Activated CD8-positive, alpha-beta T cell treated with anti-CD3 and anti-CD28 coated beads for 36 hours (primary cell): ENCODE results near the gene GADD45B. TPM values are rescaled to one million over a fixed set of nuclear protein-coding genes. Genes with fewer than 3 reads are reported as not detected.

ENCODE experiments used
- ATAC-seq: fragments of 200-7000 bp; cut with Tn5 transposase; one replicate; pipeline ENCODE4 v1.10.0; 2021; ENCODE audit warnings: mild to moderate bottlenecking, moderate library complexity
- CTCF ChIA-PET: fragments of 350-600 bp; sonication (Branson Sonifier 250); formaldehyde crosslinking; loops from one replicate; lab custom pipeline; 2021; ENCODE audit warnings: antibody characterized with exemption; lab: Charles Lee
- POLR2A ChIA-PET: fragments of 350-600 bp; sonication (Branson Sonifier 250); formaldehyde crosslinking; loops from one replicate; lab custom pipeline; 2021; ENCODE audit warnings: antibody characterized with exemption; lab: Charles Lee
- DNase-seq: peaks from one replicate; pipeline ENCODE4 v3.0.0-alpha.2; 2020
- H3K27ac Mint-ChIP-seq: one replicate; pipeline ENCODE4 v1.8.0; 2021; ENCODE audit warnings: mild to moderate bottlenecking, mixed read lengths
- H3K27me3 Mint-ChIP-seq: one replicate; pipeline ENCODE4 v1.8.0; 2021; ENCODE audit warnings: mixed read lengths
- H3K36me3 Mint-ChIP-seq: one replicate; pipeline ENCODE4 v1.8.0; 2021; ENCODE audit warnings: low read depth, mixed read lengths
- H3K4me1 Mint-ChIP-seq: one replicate; pipeline ENCODE4 v1.8.0; 2021; ENCODE audit warnings: low read depth, mixed read lengths
- H3K4me3 Mint-ChIP-seq: one replicate; pipeline ENCODE4 v1.8.0; 2021; ENCODE audit warnings: mild to moderate bottlenecking, moderate library complexity, mixed read lengths
- H3K9me3 Mint-ChIP-seq: one replicate; pipeline ENCODE4 v1.8.0; 2021; ENCODE audit warnings: mixed read lengths
- intact Hi-C: fragments of 100-400 bp; cut with micrococcal nuclease; formaldehyde crosslinking; loops from one replicate; pipeline ENCODE4 v1.10.0; 2022
- total RNA-seq, 2 experiments: library from RNA; stranded (reverse); gene quantifications; one replicate each; pipeline ENCODE4 v1.2.3, GENCODE V29; 2021
- TF ChIP-seq, protein P1 (sequence below): fragments of 200-600 bp; IDR thresholded peaks from one replicate; pipeline ENCODE4 v1.8.0; 2022; ENCODE audit warnings: antibody characterized with exemption, mild to moderate bottlenecking

GADD45B gene
- total RNA-seq, 2 experiments from 2014 or later: 98.3 to 102 TPM

DNA sequence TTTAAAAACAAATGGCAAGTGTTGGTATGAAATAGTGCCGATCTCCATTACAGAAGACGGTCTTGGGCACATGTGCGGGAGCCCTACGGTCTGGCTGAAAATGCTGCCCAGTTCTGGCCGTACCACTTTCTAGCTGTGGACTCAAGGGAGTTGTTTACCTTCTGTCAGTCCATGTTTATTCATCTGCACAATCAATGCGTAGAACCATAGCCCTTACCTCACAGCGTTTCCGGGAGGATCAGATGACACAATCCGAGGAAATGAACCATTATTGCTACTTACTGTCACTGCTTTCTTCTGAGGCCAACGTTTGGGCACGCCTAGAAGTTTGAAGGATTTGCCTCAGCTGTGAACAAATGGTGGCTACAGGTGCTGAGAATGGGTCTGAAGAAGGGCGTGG lies 31.2 kb downstream of the GADD45B start:
- H3K4me3 Mint-ChIP-seq: no peak overlapping the region

DNA sequence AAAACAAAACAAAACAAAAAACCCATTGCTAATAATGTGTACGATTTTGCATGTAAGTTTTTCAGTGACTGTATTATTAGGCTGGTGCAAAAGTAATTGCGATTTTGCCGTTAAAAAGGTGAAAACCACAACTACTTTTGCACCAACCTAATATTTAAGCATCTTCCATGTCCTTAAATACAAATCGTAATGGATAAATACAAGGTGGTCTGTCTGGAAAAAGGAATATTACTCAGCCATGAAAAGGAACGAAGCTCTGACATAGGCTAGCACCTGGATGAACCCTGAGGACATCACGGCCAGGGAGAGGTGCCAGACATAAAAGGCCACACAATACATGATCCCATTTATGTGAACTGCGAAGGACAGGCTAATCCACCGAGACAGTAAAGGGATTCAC lies 33.2 kb downstream of the GADD45B start:
- Mint-ChIP-seq H3K4me1 (peaks cover 13% of the 10 kb centered on the region), H3K9me3 (no peaks in the 10 kb centered on the region), H3K36me3 (no peaks in the 10 kb centered on the region), H3K27ac (no peak overlapping the region), H3K4me3 (no peak overlapping the region), H3K27me3 (peaks cover 2% of the 10 kb centered on the region)
- intact Hi-C loops: no loop called here
- POLR2A ChIA-PET: interaction anchor here (1.1 kb wide), 1 partner anchor 33 kb away, joined by 4 read pairs; the partner anchor contains the start of gene GADD45B
- DNase-seq: no peak
- TF ChIP-seq, protein P1, sequence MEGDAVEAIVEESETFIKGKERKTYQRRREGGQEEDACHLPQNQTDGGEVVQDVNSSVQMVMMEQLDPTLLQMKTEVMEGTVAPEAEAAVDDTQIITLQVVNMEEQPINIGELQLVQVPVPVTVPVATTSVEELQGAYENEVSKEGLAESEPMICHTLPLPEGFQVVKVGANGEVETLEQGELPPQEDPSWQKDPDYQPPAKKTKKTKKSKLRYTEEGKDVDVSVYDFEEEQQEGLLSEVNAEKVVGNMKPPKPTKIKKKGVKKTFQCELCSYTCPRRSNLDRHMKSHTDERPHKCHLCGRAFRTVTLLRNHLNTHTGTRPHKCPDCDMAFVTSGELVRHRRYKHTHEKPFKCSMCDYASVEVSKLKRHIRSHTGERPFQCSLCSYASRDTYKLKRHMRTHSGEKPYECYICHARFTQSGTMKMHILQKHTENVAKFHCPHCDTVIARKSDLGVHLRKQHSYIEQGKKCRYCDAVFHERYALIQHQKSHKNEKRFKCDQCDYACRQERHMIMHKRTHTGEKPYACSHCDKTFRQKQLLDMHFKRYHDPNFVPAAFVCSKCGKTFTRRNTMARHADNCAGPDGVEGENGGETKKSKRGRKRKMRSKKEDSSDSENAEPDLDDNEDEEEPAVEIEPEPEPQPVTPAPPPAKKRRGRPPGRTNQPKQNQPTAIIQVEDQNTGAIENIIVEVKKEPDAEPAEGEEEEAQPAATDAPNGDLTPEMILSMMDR: no peak
- ATAC-seq: no peak
- CTCF ChIA-PET: no interaction called here

More for the DNA sequence above, 31.2 kb downstream of the GADD45B start:
- peaks cover 27% of the 10 kb centered on the region for H3K4me1 Mint-ChIP-seq
- no peaks in the 10 kb centered on the region for H3K9me3 Mint-ChIP-seq
- intact Hi-C loops: no loop called here
- DNase-seq (peak; percentile 50), ATAC-seq (peak; percentile 22)
- peaks cover 2% of the 10 kb centered on the region for H3K27me3 Mint-ChIP-seq
- CTCF ChIA-PET: no interaction called here
- peak overlapping the region; percentile 20 for H3K27ac Mint-ChIP-seq
- H3K36me3 Mint-ChIP-seq: no peaks in the 10 kb centered on the region
- TF ChIP-seq, protein P1: no peak
- POLR2A ChIA-PET: interaction anchor here (0.7 to 1.2 kb wide), 2 partner anchors 12 to 36 kb away, joined by 3 read pairs; no protein-coding TSS in a partner anchor

DNA sequence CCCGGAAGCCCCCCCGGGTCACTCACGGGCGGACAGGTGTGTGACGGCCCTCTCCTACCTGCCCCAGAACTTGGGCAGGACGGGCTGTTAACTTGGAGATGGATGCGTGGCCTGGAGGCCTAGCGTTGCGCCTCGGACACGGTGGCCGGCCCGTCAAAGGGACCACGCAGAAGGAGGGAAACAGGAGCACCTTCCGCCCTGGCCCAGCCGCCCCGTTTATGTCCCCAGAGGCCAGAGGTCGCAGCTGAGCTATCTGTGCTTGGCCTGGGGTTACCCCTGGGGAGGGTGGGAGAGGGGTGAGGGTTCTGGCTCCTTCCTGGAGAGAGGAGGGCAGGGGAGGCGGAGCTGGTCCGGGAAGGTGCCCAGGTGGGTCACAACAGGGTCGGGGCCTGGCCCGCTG lies 35.6 kb downstream of the GADD45B start:
- Mint-ChIP-seq H3K4me3 (no peak overlapping the region), H3K4me1 (peaks cover 8% of the 10 kb centered on the region), H3K27ac (no peak overlapping the region), H3K36me3 (no peaks in the 10 kb centered on the region), H3K27me3 (peaks cover 2% of the 10 kb centered on the region), H3K9me3 (no peaks in the 10 kb centered on the region)
- POLR2A ChIA-PET: no interaction called here
- intact Hi-C loops: no loop called here
- TF ChIP-seq, protein P1: no peak
- CTCF ChIA-PET: no interaction called here
- DNase-seq (no peak), ATAC-seq (no peak)

DNA sequence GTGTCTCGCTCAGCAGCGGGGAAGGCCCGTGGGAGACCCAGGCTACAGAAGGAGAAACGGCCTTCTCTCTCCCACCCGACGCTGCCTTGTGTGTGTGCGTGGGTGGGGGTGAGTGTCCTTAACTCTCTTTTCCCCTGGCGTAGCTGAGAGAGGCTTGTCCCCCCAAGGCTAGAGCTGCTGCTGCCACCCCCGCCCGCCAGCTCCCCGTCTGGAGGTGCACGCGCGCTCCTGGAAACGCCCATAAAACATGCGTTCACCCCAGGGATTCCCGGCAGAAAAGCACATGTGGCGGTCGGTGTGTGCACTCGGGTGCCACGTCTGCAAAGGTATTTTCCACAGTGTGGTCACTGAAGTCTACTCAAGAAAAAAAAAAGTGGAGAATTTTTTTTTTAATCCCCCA lies 36.1 kb downstream of the GADD45B start:
- intact Hi-C loops: no loop called here
- Mint-ChIP-seq H3K9me3 (no peaks in the 10 kb centered on the region), H3K27ac (no peak overlapping the region), H3K4me1 (peaks cover 8% of the 10 kb centered on the region), H3K4me3 (no peak overlapping the region), H3K27me3 (peaks cover 2% of the 10 kb centered on the region), H3K36me3 (no peaks in the 10 kb centered on the region)
- ChIA-PET CTCF (no interaction called here), POLR2A (no interaction called here)
- ATAC-seq (no peak), DNase-seq (no peak)
- TF ChIP-seq, protein P1: no peak

DNA sequence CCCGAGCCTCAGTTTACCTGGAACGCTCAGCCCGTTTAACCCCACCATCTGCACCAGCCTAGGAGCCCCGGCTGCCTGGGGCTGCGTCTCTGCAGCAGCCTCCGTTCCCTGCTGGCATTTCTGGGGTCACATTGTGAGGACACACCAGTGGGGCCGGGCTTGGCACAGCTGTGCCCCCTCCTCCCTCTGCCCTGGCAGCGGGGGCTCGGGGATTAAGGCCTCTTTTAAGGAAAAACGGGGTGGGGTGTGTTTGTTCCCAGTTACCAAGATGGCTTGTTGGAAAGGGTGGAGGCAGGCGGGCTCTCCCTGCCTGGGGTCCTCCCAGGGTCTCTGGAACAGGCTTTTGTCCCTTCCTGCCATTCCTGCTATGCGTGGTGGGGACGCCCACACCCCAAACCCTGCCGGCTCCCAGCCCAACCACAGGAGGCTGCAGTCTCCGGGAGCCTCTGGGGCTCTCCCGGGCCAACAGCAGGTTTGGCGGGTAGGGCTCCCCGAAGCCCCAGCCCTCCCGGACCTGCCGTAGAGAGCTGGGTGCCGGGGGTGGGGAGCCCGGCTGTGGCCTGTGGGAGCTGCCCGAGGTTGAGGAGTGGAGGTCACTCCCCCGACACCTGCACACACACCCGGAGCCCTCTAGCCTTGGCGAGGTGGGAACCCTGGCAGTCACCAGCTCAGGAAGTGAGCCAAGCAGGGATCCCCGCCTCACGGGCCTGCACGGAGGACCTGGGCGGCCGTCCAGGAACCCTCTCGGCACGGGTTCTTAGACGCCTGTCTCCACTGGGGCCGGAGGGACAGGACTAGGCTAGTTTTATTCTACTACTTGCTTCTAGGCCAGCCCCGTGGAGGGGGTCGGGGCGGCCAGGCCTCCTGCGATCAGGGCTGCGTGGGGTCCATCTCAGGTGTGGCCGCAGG lies 36.9 kb downstream of the GADD45B start:
- ChIA-PET CTCF (no interaction called here), POLR2A (no interaction called here)
- DNase-seq (no peak), ATAC-seq (no peak)
- no peak overlapping the region for H3K27ac Mint-ChIP-seq
- H3K27me3 Mint-ChIP-seq: no peaks in the 10 kb centered on the region
- H3K4me3 Mint-ChIP-seq: no peak overlapping the region
- intact Hi-C loops: no loop called here
- no peaks in the 10 kb centered on the region for H3K9me3 Mint-ChIP-seq
- TF ChIP-seq, protein P1: no peak
- H3K36me3 Mint-ChIP-seq: no peaks in the 10 kb centered on the region
- peaks cover 4% of the 10 kb centered on the region for H3K4me1 Mint-ChIP-seq
